WTC11 (cell line): ENCODE measurements around the gene MLST8. TPM values are rescaled to one million over a fixed set of nuclear protein-coding genes. Genes with fewer than 3 reads are reported as not detected.

Source experiments
- ATAC-seq: fragments of 200-7000 bp; cut with Tn5 transposase; 2 replicates; pipeline ENCODE4 v1.10.0; 2021; ENCODE audit warnings: mild to moderate bottlenecking, moderate library complexity
- CTCF ChIA-PET: fragments of 300-600 bp; sonication (Branson Sonifier 250); formaldehyde crosslinking; loops from one replicate; lab custom pipeline; 2021; ENCODE audit warnings: antibody characterized with exemption; lab: Charles Lee
- POLR2A ChIA-PET: fragments of 350-600 bp; sonication (Branson Sonifier 250); formaldehyde crosslinking; loops from one replicate; lab custom pipeline; 2021; ENCODE audit warnings: antibody characterized with exemption; lab: Charles Lee
- DNase-seq: peaks from one replicate; pipeline ENCODE4 v3.0.0; 2021; ENCODE audit warnings: low spot score
- H3K27ac Mint-ChIP-seq: 2 replicates; pipeline ENCODE4 v1.8.0; 2021; ENCODE audit warnings: mixed read lengths
- H3K27me3 Mint-ChIP-seq: 2 replicates; pipeline ENCODE4 v1.8.0; 2021; ENCODE audit warnings: low read depth, mild to moderate bottlenecking, moderate library complexity, mixed read lengths
- H3K36me3 Mint-ChIP-seq: 2 replicates; pipeline ENCODE4 v1.8.0; 2021; ENCODE audit warnings: mixed read lengths
- H3K4me1 Mint-ChIP-seq: 2 replicates; pipeline ENCODE4 v1.8.0; 2022; ENCODE audit warnings: mixed read lengths
- H3K4me3 Mint-ChIP-seq: 2 replicates; pipeline ENCODE4 v1.8.0; 2021; ENCODE audit warnings: mild to moderate bottlenecking, moderate library complexity, mixed read lengths
- H3K9me3 Mint-ChIP-seq: 2 replicates; pipeline ENCODE4 v1.8.0; 2021; ENCODE audit warnings: mixed read lengths
- E2F1 ChIP-seq: sonication (generic); formaldehyde crosslinking; IDR thresholded peaks from 2 replicates; pipeline ENCODE4 v1.8.0; 2022; ENCODE audit warnings: mild to moderate bottlenecking, missing genetic modification reagents
- E2F4 ChIP-seq: sonication (generic); formaldehyde crosslinking; IDR thresholded peaks from 2 replicates; pipeline ENCODE4 v1.8.1; 2022; ENCODE audit warnings: low read depth, mild to moderate bottlenecking, moderate library complexity, missing genetic modification reagents, borderline replicate concordance
- E2F5 ChIP-seq: sonication (generic); formaldehyde crosslinking; IDR thresholded peaks from 2 replicates; pipeline ENCODE4 v1.8.1; 2022; ENCODE audit warnings: mild to moderate bottlenecking, moderate library complexity, missing genetic modification reagents
- ERG ChIP-seq: fragments of 250-450 bp; sonication (Bioruptor Pico); IDR thresholded peaks from 2 replicates; pipeline ENCODE4 v1.8.0; 2021; ENCODE audit warnings: mild to moderate bottlenecking
- ESRRA ChIP-seq: sonication (generic); formaldehyde crosslinking; IDR thresholded peaks from 2 replicates; pipeline ENCODE4 v1.8.1; 2022; ENCODE audit warnings: mild to moderate bottlenecking, missing genetic modification reagents, borderline replicate concordance
- ETV6 ChIP-seq: sonication (generic); formaldehyde crosslinking; IDR thresholded peaks from 2 replicates; pipeline ENCODE4 v1.8.1; 2022; ENCODE audit warnings: mild to moderate bottlenecking, missing genetic modification reagents
- GABPB1 ChIP-seq: sonication (generic); formaldehyde crosslinking; IDR thresholded peaks from 2 replicates; pipeline ENCODE4 v1.8.1; 2023; ENCODE audit warnings: mild to moderate bottlenecking, missing genetic modification reagents
- IRF1 ChIP-seq: sonication (generic); formaldehyde crosslinking; IDR thresholded peaks from 2 replicates; pipeline ENCODE4 v1.8.0; 2023; ENCODE audit warnings: missing genetic modification reagents
- JAZF1 ChIP-seq: fragments of 250-450 bp; sonication (Bioruptor Pico); IDR thresholded peaks from 2 replicates; pipeline ENCODE4 v1.9.0; 2021; ENCODE audit warnings: moderate library complexity, mild to moderate bottlenecking, inconsistent platforms
- KAT7 ChIP-seq: sonication (generic); formaldehyde crosslinking; IDR thresholded peaks from 2 replicates; pipeline ENCODE4 v1.8.1; 2023; ENCODE audit warnings: missing genetic modification reagents, mild to moderate bottlenecking, borderline replicate concordance
- MAX ChIP-seq: sonication (generic); formaldehyde crosslinking; IDR thresholded peaks from 2 replicates; pipeline ENCODE4 v1.8.0; 2022; ENCODE audit warnings: mild to moderate bottlenecking, missing genetic modification reagents
- MYBL2 ChIP-seq: sonication (generic); formaldehyde crosslinking; IDR thresholded peaks from 2 replicates; pipeline ENCODE4 v1.8.1; 2023; ENCODE audit warnings: mild to moderate bottlenecking, moderate library complexity, missing genetic modification reagents
- NFATC4 ChIP-seq: fragments of 250-450 bp; sonication (Bioruptor Pico); IDR thresholded peaks from 2 replicates; pipeline ENCODE4 v1.9.0; 2021; ENCODE audit warnings: mild to moderate bottlenecking
- NFE2L1 ChIP-seq: sonication (generic); formaldehyde crosslinking; IDR thresholded peaks from 2 replicates; pipeline ENCODE4 v1.8.1; 2023; ENCODE audit warnings: missing genetic modification reagents
- NR2C2 ChIP-seq: sonication (generic); formaldehyde crosslinking; IDR thresholded peaks from 2 replicates; pipeline ENCODE4 v1.8.0; 2022; ENCODE audit warnings: mild to moderate bottlenecking, missing genetic modification reagents
- PREB ChIP-seq: sonication (generic); formaldehyde crosslinking; IDR thresholded peaks from 2 replicates; pipeline ENCODE4 v1.8.1; 2022; ENCODE audit warnings: mild to moderate bottlenecking, missing genetic modification reagents, moderate library complexity, borderline replicate concordance
- TCF7 ChIP-seq: sonication (generic); formaldehyde crosslinking; IDR thresholded peaks from 2 replicates; pipeline ENCODE4 v1.8.0; 2022; ENCODE audit warnings: mild to moderate bottlenecking, low read depth, missing genetic modification reagents, moderate library complexity
- TEAD4 ChIP-seq: sonication (generic); formaldehyde crosslinking; IDR thresholded peaks from 2 replicates; pipeline ENCODE4 v1.8.0; 2022; ENCODE audit warnings: mild to moderate bottlenecking, missing genetic modification reagents
- ZBTB21 ChIP-seq: sonication (generic); formaldehyde crosslinking; IDR thresholded peaks from 2 replicates; pipeline ENCODE4 v1.8.1; 2023; ENCODE audit warnings: mild to moderate bottlenecking, missing genetic modification reagents, borderline replicate concordance
- ZNF263 ChIP-seq: sonication (generic); formaldehyde crosslinking; IDR thresholded peaks from 2 replicates; pipeline ENCODE4 v1.8.1; 2022; ENCODE audit warnings: low read depth, mild to moderate bottlenecking, moderate library complexity, missing genetic modification reagents
- ZNF317 ChIP-seq: sonication (generic); formaldehyde crosslinking; IDR thresholded peaks from 2 replicates; pipeline ENCODE4 v1.8.1; 2023; ENCODE audit warnings: low read depth, mild to moderate bottlenecking, moderate library complexity, missing genetic modification reagents, borderline replicate concordance
- ZNF512 ChIP-seq: sonication (generic); formaldehyde crosslinking; IDR thresholded peaks from 2 replicates; pipeline ENCODE4 v1.8.1; 2022; ENCODE audit warnings: missing genetic modification reagents, borderline replicate concordance
- total RNA-seq: library from RNA; stranded (reverse); gene quantifications from 3 replicates; pipeline ENCODE4 v1.2.3, GENCODE V29; 2021

MLST8 gene
- total RNA-seq, 1 experiment from 2014 or later = 71.6 TPM

GRCh38 chr16:2155977-2156848 lies 49.0 kb upstream of the MLST8 start:
- Mint-ChIP-seq H3K9me3 (no peaks in the 10 kb centered on the region), H3K27me3 (no peaks in the 10 kb centered on the region; the same call in 1 of the 2 replicates), H3K27ac (peak overlapping the region; percentile 93), H3K4me1 (peaks cover 41% of the 10 kb centered on the region), H3K36me3 (peaks cover 35% of the 10 kb centered on the region), H3K4me3 (peak overlapping the region; percentile 99)
- TF ChIP-seq MYBL2 (CRISPR knock-in tag) (no peak), KAT7 (CRISPR knock-in tag) (no peak), ERG (CRISPR knock-in tag) (no peak), ZNF317 (CRISPR knock-in tag) (no peak), JAZF1 (no peak), ZNF512 (CRISPR knock-in tag) (no peak), NFE2L1 (no peak)
- DNase-seq = no peak
- ChIA-PET CTCF (interaction anchor here (0.6 to 1.7 kb wide), 11 partner anchors 10 to 1630 kb away, joined by 3 to 16 read pairs (median 4); partner anchors contain the start of gene MAPK8IP3), POLR2A (interaction anchor here (0.6 to 1.5 kb wide), 23 partner anchors 10 to 374 kb away, joined by 3 to 10 read pairs (median 4); partner anchors contain the start of genes AMDHD2, BRICD5, ECI1 and GFER)
- no peak for ATAC-seq

GRCh38 chr16:2156849-2157224 lies 48.4 kb upstream of the MLST8 start:
- Mint-ChIP-seq H3K4me3 (peak overlapping the region; percentile 99), H3K9me3 (no peaks in the 10 kb centered on the region), H3K27me3 (no peaks in the 10 kb centered on the region; the same call in 1 of the 2 replicates), H3K27ac (peak overlapping the region; percentile 41; the same call in 1 of the 2 replicates), H3K36me3 (peaks cover 29% of the 10 kb centered on the region), H3K4me1 (peaks cover 35% of the 10 kb centered on the region)
- ATAC-seq (no peak), DNase-seq (no peak)
- ChIA-PET POLR2A (no interaction called here), CTCF (interaction anchor here (1.3 kb wide), 1 partner anchor 38 kb away, joined by 4 read pairs; no protein-coding TSS in a partner anchor)
- no peak for TF ChIP-seq IRF1
- TF ChIP-seq GABPB1 = no peak
- TF ChIP-seq E2F5 = no peak
- no peak for TF ChIP-seq TCF7 (CRISPR knock-in tag)
- TF ChIP-seq ZBTB21 (CRISPR knock-in tag) = no peak
- no peak for TF ChIP-seq MAX
- TF ChIP-seq ESRRA = no peak
- TF ChIP-seq NR2C2 (CRISPR knock-in tag) = no peak
- TF ChIP-seq ZNF512 (CRISPR knock-in tag) = no peak
- no peak for TF ChIP-seq MYBL2 (CRISPR knock-in tag)
- no peak for TF ChIP-seq NFATC4 (CRISPR knock-in tag)
- TF ChIP-seq E2F4 (CRISPR knock-in tag) = no peak
- no peak for TF ChIP-seq PREB
- TF ChIP-seq TEAD4 (CRISPR knock-in tag) = no peak
- no peak for TF ChIP-seq ETV6 (CRISPR knock-in tag)
- TF ChIP-seq E2F1 (CRISPR knock-in tag) = no peak
- no peak for TF ChIP-seq NFE2L1
- TF ChIP-seq ZNF263 (CRISPR knock-in tag) = no peak
- TF ChIP-seq, all 79 proteins: peak for 0
